ENCODE results near the gene IL18. TPM values are rescaled to one million over a fixed set of nuclear protein-coding genes. Genes with fewer than 3 reads are reported as not detected.

Gene IL18
- total RNA-seq, 1 donor from 2014 or later, result 1.4 TPM

- Mint-ChIP-seq H3K27ac (no peak overlapping the region), H3K9me3 (ENCODE audit: low read depth) (no peaks in the 10 kb centered on the region)
Observed at GRCh38 chr11:112186304-112186703, 22.4 kb upstream of the IL18 start.

GRCh38 chr11:112185883-112186282 is 22.0 kb upstream of the IL18 start:
- Mint-ChIP-seq H3K4me1 (ENCODE audit: low read depth) (no peaks in the 10 kb centered on the region), H3K36me3 (ENCODE audit: insufficient read depth) (peaks cover 2% of the 10 kb centered on the region), H3K27ac (no peak overlapping the region), H3K9me3 (ENCODE audit: low read depth) (no peaks in the 10 kb centered on the region), H3K4me3 (ENCODE audit: low read depth) (no peak overlapping the region), H3K27me3 (peaks cover 13% of the 10 kb centered on the region)
- DNase-seq (ENCODE audit: low spot score, unreplicated experiment), result no peak
- no peak for TF ChIP-seq CTCF (IDR thresholded peaks at IDR 0.05; ENCODE audit: unreplicated experiment)

More at GRCh38 chr11:112186304-112186703, 22.4 kb upstream of the IL18 start:
- Mint-ChIP-seq H3K36me3 (ENCODE audit: insufficient read depth) (peaks cover 1% of the 10 kb centered on the region), H3K27me3 (peaks cover 13% of the 10 kb centered on the region), H3K4me3 (ENCODE audit: low read depth) (no peak overlapping the region), H3K4me1 (ENCODE audit: low read depth) (no peaks in the 10 kb centered on the region)
- no peak for DNase-seq (ENCODE audit: low spot score, unreplicated experiment)
- no peak for TF ChIP-seq CTCF (IDR thresholded peaks at IDR 0.05; ENCODE audit: unreplicated experiment)

- H3K4me3 Mint-ChIP-seq (ENCODE audit: low read depth), result no peak overlapping the region
- H3K27ac Mint-ChIP-seq, result no peak overlapping the region
- H3K9me3 Mint-ChIP-seq (ENCODE audit: low read depth), result no peaks in the 10 kb centered on the region
- no peak for TF ChIP-seq CTCF (IDR thresholded peaks at IDR 0.05; ENCODE audit: unreplicated experiment)
- H3K36me3 Mint-ChIP-seq (ENCODE audit: insufficient read depth), result peaks cover 4% of the 10 kb centered on the region
- DNase-seq (ENCODE audit: low spot score, unreplicated experiment), result no peak
- H3K27me3 Mint-ChIP-seq, result peaks cover 10% of the 10 kb centered on the region
- H3K4me1 Mint-ChIP-seq (ENCODE audit: low read depth), result no peaks in the 10 kb centered on the region
Observed at GRCh38 chr11:112182867-112183266, 19.0 kb upstream of the IL18 start.

GRCh38 chr11:112179601-112180000 is 15.7 kb upstream of the IL18 start:
- Mint-ChIP-seq H3K4me1 (ENCODE audit: low read depth) (peaks cover 13% of the 10 kb centered on the region), H3K27ac (no peak overlapping the region), H3K36me3 (ENCODE audit: insufficient read depth) (peaks cover 4% of the 10 kb centered on the region), H3K27me3 (peaks cover 3% of the 10 kb centered on the region), H3K9me3 (ENCODE audit: low read depth) (no peaks in the 10 kb centered on the region), H3K4me3 (ENCODE audit: low read depth) (no peak overlapping the region)
- DNase-seq (ENCODE audit: low spot score, unreplicated experiment), result no peak
- no peak for TF ChIP-seq CTCF (IDR thresholded peaks at IDR 0.05; ENCODE audit: unreplicated experiment)

- peaks cover 3% of the 10 kb centered on the region for H3K27me3 Mint-ChIP-seq
- TF ChIP-seq CTCF (IDR thresholded peaks at IDR 0.05; ENCODE audit: unreplicated experiment), result no peak
- peaks cover 13% of the 10 kb centered on the region for H3K4me1 Mint-ChIP-seq (ENCODE audit: low read depth)
- no peaks in the 10 kb centered on the region for H3K9me3 Mint-ChIP-seq (ENCODE audit: low read depth)
- DNase-seq (ENCODE audit: low spot score, unreplicated experiment), result no peak
- H3K36me3 Mint-ChIP-seq (ENCODE audit: insufficient read depth), result peaks cover 4% of the 10 kb centered on the region
- no peak overlapping the region for H3K27ac Mint-ChIP-seq
- no peak overlapping the region for H3K4me3 Mint-ChIP-seq (ENCODE audit: low read depth)
Observed at GRCh38 chr11:112178936-112179335, 15.0 kb upstream of the IL18 start.

Data from progenitor cell of endocrine pancreas (in vitro differentiated cells).